Dedifferentiated amniotic fluid mesenchymal stem cell (primary cell): ENCODE data around the gene RBM20.

Experiments
- DNase-seq: peaks from one replicate; pipeline ENCODE4 v3.0.0-alpha.2; 2016; ENCODE audit errors: extremely low spot score

The RBM20 gene

DNA sequence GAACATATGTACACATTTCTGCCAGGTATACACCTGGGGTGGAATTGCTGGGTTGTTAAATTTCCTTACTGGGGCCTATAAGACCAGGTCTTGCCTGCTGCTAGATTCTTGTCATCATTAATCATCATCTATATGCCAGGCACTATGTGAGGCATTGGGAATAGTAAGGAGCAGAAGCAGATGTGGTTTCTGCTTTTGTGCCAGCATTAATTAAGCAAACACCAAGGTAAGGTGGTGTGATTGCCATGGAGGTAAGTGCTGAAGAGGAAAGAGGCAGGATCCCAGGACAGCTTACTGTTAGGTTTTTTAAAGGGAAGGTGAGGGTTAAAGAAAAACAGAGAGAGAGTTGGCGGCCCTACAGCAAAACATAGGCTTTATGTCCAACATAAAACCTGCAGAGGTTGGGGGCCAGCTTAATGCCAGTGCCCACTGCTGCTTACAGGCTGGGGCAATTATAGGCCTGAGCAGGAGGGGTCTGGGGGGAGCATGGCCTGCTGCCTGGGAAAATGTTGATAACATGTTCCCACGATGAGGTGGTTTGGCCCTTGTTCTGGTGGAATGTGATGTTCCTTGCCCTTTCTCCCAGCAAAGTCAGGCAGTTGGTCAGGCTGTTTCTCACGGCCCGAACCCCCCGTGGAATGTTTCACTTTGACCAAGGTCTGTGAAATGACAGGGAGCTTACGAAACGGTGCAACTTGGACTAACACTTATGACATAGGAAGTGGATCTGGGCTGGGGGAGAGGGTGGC, 93.9 kb downstream of the RBM20 start:
- no peak for DNase-seq

GRCh38 chr10:110739811-110740271, 95.7 kb downstream of the RBM20 start:
- no peak for DNase-seq

DNA sequence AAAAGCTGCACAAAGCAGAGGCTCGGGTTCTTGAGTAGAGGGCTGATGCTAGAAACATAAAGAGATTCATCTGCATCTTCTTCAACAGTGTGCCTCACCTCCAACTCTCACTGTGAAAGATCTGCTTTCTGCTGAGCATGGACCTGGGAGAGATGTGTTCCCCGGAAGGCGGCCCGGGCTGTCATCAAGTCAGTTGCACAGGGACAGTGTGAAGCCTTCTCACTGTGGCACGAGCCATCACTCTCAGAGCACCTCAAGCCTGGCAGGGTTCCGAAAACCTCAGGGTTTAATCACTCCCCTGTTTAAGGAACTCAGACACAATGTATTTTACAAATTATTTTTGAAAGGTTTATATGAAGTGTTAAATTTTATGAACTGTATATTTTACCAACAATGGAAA, 98.7 kb downstream of the RBM20 start:
- DNase-seq = no peak

DNA sequence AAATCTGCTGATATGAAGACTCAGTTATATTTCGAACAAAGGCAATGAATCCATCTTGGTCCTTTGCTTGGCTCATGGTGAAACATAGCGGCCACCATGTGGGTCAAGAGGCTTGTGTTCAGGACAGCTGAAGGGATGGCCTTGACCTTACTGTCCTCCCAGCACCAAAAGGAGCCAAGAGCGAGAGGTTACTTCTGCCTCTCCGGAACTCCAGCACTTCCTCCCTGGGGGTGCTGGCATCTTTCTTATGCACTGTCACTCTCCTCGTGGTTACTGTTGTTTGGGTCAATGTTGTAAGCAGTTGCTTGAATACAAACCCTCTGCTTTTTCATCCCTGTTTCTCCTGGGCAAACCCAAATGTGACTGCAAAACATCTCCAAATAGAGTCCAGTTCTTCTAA, 100.6 kb downstream of the RBM20 start:
- no peak for DNase-seq

DNA sequence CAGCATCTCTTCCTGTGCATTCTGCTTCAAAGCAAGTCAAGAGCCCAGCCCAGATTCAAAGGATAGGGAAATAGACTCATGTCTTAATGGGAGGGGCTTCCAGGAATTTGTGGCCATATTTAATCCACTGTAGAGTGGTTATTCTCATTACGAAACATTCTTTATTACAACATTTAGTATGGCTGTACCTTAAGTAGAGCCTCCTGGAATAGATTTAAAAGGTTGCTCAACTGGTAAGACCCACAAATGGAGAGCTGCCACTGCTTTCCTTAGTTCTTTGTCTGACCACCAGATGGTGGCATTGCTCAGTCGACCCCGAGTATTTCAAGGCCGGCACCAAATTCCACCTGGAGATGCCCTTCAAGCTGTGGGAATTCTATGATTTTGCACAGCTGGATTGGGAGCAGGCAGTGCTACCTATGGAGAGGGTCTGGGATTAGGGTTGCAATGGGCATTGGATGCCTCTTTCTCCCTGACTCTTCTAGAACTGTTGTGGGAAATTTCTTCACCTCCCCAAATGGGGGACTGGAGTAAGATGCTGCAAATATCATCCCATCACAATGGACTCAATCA, 102.2 kb downstream of the RBM20 start:
- peak; percentile 79 for DNase-seq

GRCh38 chr10:110746969-110747608, 103.0 kb downstream of the RBM20 start:
- no peak for DNase-seq

DNA sequence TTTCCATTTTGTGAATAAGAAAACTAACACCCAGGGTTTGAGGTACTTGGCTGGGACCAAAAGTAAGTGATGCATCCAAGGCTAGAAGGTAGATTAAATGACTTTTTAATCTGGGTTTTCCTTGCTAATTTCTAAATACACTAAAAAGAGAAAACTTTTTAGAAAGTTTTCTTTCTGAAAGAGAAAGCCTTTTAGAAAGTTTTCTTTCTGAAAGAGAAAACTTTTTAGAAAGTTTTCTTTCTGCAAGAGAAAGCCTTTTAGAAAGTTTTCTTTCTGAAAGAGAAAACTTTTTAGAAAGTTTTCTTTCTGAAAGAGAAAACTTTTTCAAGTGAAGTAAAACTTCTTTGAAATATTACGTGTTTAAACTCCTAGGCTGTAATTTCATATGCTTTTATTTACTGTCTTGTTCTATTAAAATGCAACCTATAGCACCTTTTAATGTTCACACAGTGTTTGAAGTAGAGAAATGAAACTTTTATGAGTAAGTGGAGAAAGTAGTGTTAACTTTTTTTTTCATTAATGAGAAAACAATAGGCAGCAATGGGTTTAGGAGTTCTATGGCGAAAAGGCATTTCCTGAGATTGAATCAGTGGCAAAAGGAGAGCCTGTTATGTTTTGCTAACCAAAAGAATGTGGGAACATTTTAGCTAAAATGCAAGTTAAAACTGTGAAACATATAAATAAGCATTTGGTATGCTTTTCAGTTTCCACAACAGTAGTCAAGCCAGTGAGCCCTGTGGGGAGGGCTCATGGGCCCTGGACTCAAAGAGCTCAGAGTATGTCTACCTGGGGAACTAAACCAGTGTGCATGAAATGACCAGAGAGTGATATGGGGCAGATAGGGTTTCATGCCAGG, 103.7 kb downstream of the RBM20 start:
- DNase-seq = no peak

DNA sequence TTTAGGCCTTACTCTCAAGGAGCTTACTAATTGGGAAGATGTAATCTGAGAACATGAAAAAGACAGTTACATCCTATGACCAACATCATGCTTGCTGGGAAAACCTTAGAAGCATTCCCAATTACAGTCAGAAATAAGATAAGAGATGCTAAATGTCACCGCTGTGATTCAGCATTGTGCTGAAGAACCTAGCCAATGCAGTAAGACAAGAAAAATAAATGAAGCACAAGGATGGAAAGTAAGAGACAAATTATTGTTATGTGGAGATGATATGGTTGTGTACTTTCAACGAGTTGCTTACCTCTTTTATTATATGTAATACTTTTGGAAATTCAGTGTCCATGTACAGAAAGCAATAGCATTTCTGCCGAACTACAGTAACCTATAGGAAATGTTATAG, 104.8 kb downstream of the RBM20 start:
- no peak for DNase-seq

DNA sequence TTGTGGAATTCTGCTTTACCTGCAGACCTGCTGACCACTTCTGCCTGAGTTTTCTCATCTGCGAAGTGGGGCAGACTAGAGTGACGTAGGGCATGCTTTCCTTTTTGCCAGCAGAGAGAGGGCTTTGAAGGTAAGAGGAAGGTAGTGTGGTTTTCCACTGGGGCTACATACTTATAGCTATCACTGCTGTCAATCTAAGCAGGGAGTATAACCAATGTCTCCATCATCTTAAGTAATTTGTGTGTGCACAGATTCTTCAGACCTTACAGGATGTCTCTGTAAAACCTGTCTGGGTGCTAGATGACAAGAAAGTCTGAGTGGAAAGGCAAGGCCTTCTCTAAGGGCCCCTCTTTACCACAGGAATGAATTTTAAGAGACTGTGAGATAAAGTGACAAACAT, 106.8 kb downstream of the RBM20 start:
- no peak for DNase-seq

DNA sequence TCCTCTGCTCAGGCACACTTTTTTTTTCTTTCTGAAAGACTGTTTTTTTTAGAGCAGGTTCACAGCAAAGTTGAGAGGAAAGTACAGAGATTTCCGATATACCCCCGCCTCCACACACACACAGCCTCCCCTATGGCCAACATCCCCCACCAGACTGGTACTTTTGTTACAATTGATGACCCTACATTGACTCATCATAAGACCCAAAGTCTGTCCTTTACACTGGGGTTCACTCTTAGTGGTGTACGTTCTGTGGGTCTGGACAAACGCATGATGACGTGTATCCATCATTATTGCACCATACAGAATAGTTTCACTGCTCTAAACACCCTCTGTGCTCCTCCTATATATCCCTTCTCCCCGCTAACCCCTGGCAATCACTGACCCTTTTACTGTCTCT, 107.7 kb downstream of the RBM20 start:
- no peak for DNase-seq

DNA sequence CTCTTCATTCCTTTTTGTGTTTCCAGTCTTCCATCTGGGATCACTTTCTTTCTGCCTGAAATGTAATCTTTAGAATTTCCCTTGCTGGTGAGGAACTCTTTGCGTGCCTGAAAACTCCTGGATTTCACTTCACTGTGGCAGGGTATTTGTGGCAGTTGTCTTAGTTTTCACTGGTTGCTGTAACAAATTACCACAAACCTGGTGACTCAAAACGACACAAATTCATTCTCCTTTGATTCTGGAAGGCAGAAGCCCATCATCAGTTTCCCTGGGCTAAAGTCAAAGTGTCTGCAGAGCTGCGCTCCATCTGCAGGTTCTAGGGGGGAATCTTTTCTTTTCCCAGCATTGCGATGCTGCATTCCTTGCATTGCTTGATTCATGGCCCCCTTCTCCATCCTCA, 109.3 kb downstream of the RBM20 start:
- DNase-seq = no peak

DNA sequence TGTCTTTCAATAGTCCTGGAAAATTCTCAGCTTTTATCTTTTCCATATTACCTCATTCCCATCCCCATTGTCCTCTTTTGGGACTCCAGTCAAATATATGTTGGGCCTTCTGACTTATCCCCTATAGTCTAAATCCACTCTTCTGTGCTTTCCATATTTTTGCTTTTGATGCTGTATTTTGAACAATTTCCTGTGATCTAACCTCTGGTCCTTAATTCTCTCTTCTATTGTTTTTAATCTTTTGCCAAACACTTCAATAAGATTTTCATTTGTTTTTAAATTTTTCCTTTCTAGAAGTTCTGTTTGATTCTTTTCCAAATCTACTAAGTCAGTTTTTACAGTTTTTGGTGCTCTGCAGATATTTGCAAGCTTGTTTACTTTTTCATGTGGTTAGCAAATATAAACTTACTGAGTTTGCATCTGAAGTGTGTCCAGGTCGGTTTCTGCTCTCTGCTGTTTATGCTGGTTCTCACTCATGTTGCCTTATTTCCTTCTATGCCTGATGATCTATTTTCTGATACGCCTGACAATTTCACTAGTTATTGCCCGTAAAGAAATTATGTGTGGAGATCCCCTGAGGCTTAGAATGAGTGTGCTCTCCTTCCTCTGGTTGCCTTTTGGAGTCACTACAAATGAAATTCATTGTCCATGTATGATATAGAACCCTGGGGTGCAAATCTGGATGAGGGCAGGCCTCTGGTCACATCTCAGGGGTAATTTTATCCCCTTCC, 110.4 kb downstream of the RBM20 start:
- DNase-seq = no peak

GRCh38 chr10:110755781-110756180, 111.6 kb downstream of the RBM20 start:
- no peak for DNase-seq

DNA sequence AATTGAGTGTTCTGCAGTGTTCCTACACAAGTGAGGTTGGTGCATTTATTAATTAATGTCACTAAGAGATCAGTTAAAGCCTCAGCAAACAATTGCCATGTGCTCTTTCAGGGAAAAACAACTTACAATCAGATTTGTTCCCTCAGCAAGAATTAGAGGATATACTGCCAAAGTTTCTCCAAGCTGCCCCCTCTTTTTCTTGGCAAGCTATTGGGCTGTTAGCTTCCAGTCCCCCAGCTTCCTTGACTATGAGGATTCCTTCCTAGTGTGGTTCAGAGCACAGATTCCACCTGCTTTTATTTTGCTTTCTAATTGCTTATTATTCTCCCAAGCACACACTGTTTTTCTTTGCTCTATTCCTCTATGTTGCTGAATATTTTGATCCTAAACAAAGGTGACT, 112.7 kb downstream of the RBM20 start:
- DNase-seq = no peak

GRCh38 chr10:110757586-110757985, 113.5 kb downstream of the RBM20 start:
- DNase-seq = no peak

DNA sequence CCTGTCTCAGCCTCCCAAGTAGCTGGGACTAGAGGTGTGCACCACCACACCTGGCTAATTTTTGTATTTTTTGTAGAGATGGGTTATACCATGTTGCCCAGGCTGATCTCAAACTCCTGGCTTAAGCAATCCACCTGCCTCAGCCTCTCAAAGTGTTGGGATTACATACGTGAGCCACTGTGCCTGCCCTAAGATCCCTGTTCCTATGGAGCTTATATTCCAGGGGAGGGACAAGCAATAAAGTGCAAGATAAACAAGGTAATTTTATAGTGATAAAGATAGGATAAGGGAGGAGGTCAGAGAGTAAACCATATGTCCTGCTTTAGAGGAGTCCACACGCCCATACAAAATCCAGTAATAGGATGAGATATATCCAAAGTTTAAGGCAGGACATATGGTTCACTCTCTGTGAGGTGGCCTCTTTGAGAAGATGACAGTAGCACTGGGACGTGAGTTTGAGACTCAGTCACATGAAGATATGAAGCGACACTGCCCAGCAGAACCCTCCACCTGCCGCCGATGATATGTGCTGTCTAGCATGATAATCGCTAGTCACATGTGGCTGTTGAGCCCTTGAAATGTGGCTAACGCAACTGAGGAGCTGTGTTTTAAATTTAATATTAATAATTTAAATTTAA, 114.1 kb downstream of the RBM20 start:
- DNase-seq = no peak

DNA sequence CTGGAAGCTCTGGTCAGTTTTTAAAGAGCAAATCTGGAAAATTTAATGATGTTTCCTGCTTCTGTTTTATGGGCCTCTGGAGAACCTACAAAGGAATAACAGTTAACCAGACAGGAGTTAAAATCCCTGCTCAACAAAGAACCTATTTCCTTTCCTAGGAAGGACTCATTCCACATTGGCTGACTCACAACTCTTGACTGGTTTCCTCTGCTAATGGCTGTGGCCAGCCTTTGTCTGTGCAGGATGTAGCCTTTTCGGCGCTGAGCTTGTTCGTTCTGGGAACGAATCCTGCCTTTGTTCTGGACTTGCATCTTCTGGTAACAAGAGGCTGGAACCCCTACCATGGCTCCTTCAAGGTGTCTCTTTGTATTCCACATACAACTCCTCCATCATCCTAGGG, 114.8 kb downstream of the RBM20 start:
- DNase-seq = no peak

- DNase-seq = no peak
These were observed 115.4 kb downstream of the RBM20 start for GRCh38 chr10:110759523-110759922.

GRCh38 chr10:110762109-110762848, 118.1 kb downstream of the RBM20 start:
- no peak for DNase-seq

- no peak for DNase-seq
These were observed 118.7 kb downstream of the RBM20 start for GRCh38 chr10:110762849-110763211.
